Lower lobe of right lung (tissue), 2 donors: Measurements from ENCODE around the gene IQCM. TPM values are rescaled to one million over a fixed set of nuclear protein-coding genes. Genes with fewer than 3 reads are reported as not detected.
"Not testable (repeated sequence)": the region's sequence is repeated elsewhere in the genome, so short reads cannot be mapped to it uniquely, and the experiment has no call there.

Experiments used
- ATAC-seq, 2 donors: fragments of 200-7000 bp; cut with Tn5 transposase; one replicate each; pipeline ENCODE4 v1.9.1; 2020 to 2022; ENCODE audit warnings: mild to moderate bottlenecking in 2 of 2, moderate library complexity in 2 of 2
- DNase-seq: peaks from one replicate; pipeline ENCODE4 v3.0.0-alpha.2; 2020
- H3K27ac ChIP-seq: fragments of 200-600 bp; one replicate; pipeline ENCODE4 v1.8.0; 2022
- H3K27me3 ChIP-seq: fragments of 200-600 bp; one replicate; pipeline ENCODE4 v1.8.0; 2022; ENCODE audit warnings: low read depth
- H3K36me3 ChIP-seq: fragments of 200-600 bp; one replicate; pipeline ENCODE4 v1.8.0; 2022; ENCODE audit warnings: mild to moderate bottlenecking
- H3K4me1 ChIP-seq: fragments of 200-600 bp; one replicate; pipeline ENCODE4 v1.8.0; 2022
- H3K4me3 ChIP-seq: fragments of 200-600 bp; one replicate; pipeline ENCODE4 v1.8.0; 2022; ENCODE audit warnings: mild to moderate bottlenecking
- H3K9me3 ChIP-seq: fragments of 200-600 bp; one replicate; pipeline ENCODE4 v1.8.0; 2022
- intact Hi-C: fragments of 100-400 bp; cut with DNase I; formaldehyde crosslinking; loops from one replicate; pipeline ENCODE4 v1.11.0; 2022
- total RNA-seq: library from RNA; stranded (reverse); fragmentation: NEBNext Ultra II Directional; extraction: Animal tissue kit (Norgen Biotek cat#: 25700); gene quantifications from one replicate; pipeline ENCODE4 v1.2.1, GENCODE V29; 2021
- TF ChIP-seq, protein P1 (sequence below): fragments of 200-600 bp; IDR thresholded peaks from one replicate; pipeline ENCODE4 v1.8.0; 2022; ENCODE audit warnings: antibody characterized with exemption, mild to moderate bottlenecking
- donor health status: DM: no; HTN: yes; CAD: no; lungs with severe emphysema.

The IQCM gene
- total RNA-seq, 1 donor from 2014 or later: not detected

DNA sequence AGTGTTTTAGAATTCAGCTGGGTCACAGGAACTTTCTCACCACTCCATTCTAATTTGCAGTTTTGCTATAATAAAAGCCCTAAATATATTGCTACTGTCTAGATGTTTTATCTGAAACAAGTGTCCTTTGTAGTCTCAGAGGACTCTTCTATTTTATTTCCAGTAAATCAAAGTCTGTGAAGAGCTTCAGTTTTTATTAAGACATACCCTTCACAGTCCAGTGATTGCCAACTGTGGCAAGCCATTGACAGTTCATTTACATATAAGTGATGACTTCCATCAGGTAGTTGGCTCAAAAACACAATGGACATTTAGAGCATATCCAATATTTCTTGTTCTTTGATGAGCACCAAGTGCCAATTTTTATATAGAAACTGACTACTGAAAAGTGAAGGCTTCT lies 466.1 kb downstream of the IQCM start:
- Histone ChIP-seq H3K4me3 (no peak overlapping the region), H3K27ac (no peak overlapping the region)
- no peak for ATAC-seq

DNA sequence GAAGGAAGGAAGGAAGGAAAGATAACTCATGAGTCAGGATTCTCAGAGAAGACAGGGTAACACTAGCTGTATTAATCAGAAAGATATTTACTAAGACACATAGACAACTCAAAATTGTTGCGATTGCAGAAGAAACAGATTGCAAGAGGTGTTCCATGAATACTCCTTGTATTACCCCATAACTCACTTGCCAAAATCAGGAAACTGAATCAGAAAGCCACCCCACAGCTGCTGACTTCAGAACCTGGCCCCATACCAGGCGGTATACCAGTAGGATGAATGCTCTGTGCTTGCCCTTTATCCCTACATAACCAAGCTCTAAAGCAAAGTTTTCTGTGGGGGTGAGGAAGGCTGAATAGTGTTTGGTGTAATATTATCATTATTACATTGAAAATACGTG lies 468.5 kb downstream of the IQCM start:
- no peaks in the 10 kb centered on the region for H3K4me1 ChIP-seq
- intact Hi-C loops: no loop called here
- H3K27ac ChIP-seq: no peak overlapping the region
- ATAC-seq (no peak), DNase-seq (no peak)
- no peaks in the 10 kb centered on the region for H3K9me3 ChIP-seq
- H3K4me3 ChIP-seq: no peak overlapping the region
- no peaks in the 10 kb centered on the region for H3K27me3 ChIP-seq
- no peaks in the 10 kb centered on the region for H3K36me3 ChIP-seq
- TF ChIP-seq, protein P1, sequence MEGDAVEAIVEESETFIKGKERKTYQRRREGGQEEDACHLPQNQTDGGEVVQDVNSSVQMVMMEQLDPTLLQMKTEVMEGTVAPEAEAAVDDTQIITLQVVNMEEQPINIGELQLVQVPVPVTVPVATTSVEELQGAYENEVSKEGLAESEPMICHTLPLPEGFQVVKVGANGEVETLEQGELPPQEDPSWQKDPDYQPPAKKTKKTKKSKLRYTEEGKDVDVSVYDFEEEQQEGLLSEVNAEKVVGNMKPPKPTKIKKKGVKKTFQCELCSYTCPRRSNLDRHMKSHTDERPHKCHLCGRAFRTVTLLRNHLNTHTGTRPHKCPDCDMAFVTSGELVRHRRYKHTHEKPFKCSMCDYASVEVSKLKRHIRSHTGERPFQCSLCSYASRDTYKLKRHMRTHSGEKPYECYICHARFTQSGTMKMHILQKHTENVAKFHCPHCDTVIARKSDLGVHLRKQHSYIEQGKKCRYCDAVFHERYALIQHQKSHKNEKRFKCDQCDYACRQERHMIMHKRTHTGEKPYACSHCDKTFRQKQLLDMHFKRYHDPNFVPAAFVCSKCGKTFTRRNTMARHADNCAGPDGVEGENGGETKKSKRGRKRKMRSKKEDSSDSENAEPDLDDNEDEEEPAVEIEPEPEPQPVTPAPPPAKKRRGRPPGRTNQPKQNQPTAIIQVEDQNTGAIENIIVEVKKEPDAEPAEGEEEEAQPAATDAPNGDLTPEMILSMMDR: no peak

More for the DNA sequence above, 466.1 kb downstream of the IQCM start:
- no peak for DNase-seq
- Histone ChIP-seq H3K9me3 (no peaks in the 10 kb centered on the region), H3K4me1 (no peaks in the 10 kb centered on the region), H3K27me3 (no peaks in the 10 kb centered on the region), H3K36me3 (no peaks in the 10 kb centered on the region)
- intact Hi-C loops: no loop called here
- TF ChIP-seq, protein P1: no peak

DNA sequence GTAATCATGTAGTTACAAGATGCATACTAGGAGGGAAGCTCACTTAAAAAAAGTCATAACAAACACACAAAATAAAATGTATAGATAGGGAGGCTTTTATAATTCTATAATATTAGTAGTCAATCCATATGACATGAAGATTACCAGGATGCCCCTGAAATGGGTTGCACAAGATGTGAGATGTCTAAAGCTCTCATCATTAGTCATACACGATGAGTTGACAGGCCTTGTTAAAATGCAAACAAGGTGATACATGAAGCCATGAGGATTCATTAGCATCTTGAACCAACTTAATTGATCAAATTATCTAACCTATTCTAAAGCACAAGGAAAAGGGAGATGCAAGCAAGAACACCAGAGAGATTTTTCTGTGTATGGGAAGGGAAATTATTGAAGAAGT lies 470.2 kb downstream of the IQCM start:
- no peak for DNase-seq
- Histone ChIP-seq H3K4me3 (no peak overlapping the region), H3K4me1 (no peaks in the 10 kb centered on the region), H3K36me3 (no peaks in the 10 kb centered on the region), H3K27ac (no peak overlapping the region), H3K27me3 (no peaks in the 10 kb centered on the region), H3K9me3 (no peaks in the 10 kb centered on the region)
- TF ChIP-seq, protein P1: no peak
- intact Hi-C loops: no loop called here
- ATAC-seq: no peak

DNA sequence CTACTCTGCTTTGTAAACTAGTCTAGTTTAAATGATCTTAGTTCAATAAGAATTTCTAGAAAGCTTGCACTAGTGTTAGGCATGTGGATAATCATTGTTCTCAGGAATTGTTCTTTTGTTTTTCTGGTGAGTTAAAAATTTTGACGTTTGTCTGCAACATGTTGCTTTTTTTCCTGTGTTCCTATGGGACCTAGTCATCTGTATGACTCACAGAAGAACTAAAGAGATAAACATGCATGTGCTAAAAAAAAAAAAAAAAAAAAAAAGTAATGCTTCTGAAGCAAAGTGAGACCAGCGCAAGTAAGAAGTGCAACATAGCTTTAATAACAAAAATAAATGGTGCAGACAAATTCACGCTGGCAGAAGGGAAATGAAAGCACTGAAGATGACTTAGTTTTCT lies 471.2 kb downstream of the IQCM start:
- Histone ChIP-seq H3K27ac (no peak overlapping the region), H3K9me3 (no peaks in the 10 kb centered on the region), H3K36me3 (no peaks in the 10 kb centered on the region), H3K4me3 (no peak overlapping the region), H3K27me3 (no peaks in the 10 kb centered on the region), H3K4me1 (no peaks in the 10 kb centered on the region)
- no peak for DNase-seq
- no peak for ATAC-seq
- TF ChIP-seq, protein P1: no peak
- intact Hi-C loops: no loop called here

DNA sequence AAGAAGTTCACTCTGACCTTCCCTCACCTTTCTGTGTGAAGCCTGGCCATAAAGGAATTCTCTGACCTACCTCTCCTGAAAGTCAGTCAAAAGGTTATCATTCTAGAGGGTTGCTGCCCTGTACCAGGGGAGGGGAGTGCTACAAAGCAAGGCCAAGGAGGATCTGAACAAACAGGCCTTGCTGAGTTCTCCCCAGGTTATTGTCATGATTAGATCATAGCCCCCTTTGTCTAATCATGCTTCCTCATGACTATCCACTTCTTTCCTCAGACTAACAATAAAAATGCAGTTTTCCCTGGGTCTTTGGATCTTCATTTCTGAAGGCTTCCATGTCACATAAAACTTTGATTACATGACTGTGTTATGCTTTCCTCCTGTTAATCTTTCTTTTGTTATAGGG lies 472.0 kb downstream of the IQCM start:
- no peak overlapping the region for H3K4me3 ChIP-seq
- TF ChIP-seq, protein P1: no peak
- no peak for ATAC-seq
- H3K4me1 ChIP-seq: no peaks in the 10 kb centered on the region
- DNase-seq: no peak
- H3K36me3 ChIP-seq: no peaks in the 10 kb centered on the region
- intact Hi-C loops: no loop called here
- H3K27me3 ChIP-seq: no peaks in the 10 kb centered on the region
- no peak overlapping the region for H3K27ac ChIP-seq
- H3K9me3 ChIP-seq: no peaks in the 10 kb centered on the region

DNA sequence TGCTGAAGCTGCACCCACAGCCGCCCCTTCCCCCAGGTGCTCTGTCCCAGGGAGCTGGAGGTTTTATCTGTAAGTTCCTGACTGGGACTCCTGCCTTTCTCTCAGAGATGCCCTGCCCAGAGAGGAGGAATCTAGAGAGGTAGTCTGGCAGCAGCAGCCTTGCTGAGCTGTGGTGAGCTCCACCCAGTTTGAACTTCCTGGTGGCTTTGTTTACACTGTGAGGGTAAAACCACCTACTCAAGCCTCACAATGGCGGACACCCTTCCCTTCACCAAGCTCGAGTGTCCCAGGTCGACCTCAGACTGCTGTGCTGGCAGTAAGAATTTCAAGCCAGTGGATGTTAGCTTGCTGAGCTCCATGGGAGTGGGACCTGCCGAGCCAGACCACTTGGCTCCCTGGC lies 474.5 kb downstream of the IQCM start:
- ATAC-seq, intact Hi-C loops, DNase-seq, H3K9me3 ChIP-seq, H3K36me3 ChIP-seq, H3K4me3 ChIP-seq, H3K27ac ChIP-seq, H3K27me3 ChIP-seq, H3K4me1 ChIP-seq: not testable (repeated sequence)
